HG02973 (cell line): ENCODE measurements around the gene FHOD1.

ENCODE experiments used
- ATAC-seq: cut with Tn5 transposase; IDR thresholded peaks from one replicate; pipeline ENCODE4 v1.9.1; 2021; ENCODE audit warnings: moderate library complexity; ENCODE audit not compliant: unreplicated experiment

The FHOD1 gene

GRCh38 chr16:67247192-67248072 lies at the start of gene FHOD1:
Gene FHOD1, minus strand, starts transcription at chr16:67247481. Its CDS starts 71 bp downstream, at chr16:67247410.
- ATAC-seq, result peak; percentile 44

GRCh38 chr16:67296420-67296819 lies 49.1 kb upstream of the FHOD1 start:
- no peak for ATAC-seq

GRCh38 chr16:67294938-67295361 lies 47.7 kb upstream of the FHOD1 start:
- no peak for ATAC-seq

- no peak for ATAC-seq
Observed at GRCh38 chr16:67294171-67294757, 47.0 kb upstream of the FHOD1 start.

- ATAC-seq, result no peak
Observed at GRCh38 chr16:67291461-67291860, 44.2 kb upstream of the FHOD1 start.

- no peak for ATAC-seq
Observed at GRCh38 chr16:67287960-67288359, 40.7 kb upstream of the FHOD1 start.

GRCh38 chr16:67286441-67287235 lies 39.4 kb upstream of the FHOD1 start:
- ATAC-seq, result no peak

- no peak for ATAC-seq
Observed at GRCh38 chr16:67284699-67285646, 37.7 kb upstream of the FHOD1 start.

- no peak for ATAC-seq
Observed at GRCh38 chr16:67283826-67284555, 36.7 kb upstream of the FHOD1 start.

- ATAC-seq, result no peak
Observed at GRCh38 chr16:67283039-67283825, 36.0 kb upstream of the FHOD1 start.

GRCh38 chr16:67282447-67282805 lies 35.1 kb upstream of the FHOD1 start:
- ATAC-seq, result no peak

- ATAC-seq, result no peak
Observed at GRCh38 chr16:67281536-67282446, 34.5 kb upstream of the FHOD1 start.

- no peak for ATAC-seq
Observed at GRCh38 chr16:67280090-67281015, 33.1 kb upstream of the FHOD1 start.

- ATAC-seq, result peak; percentile 74
Observed at GRCh38 chr16:67279296-67280089, 32.2 kb upstream of the FHOD1 start, which contains the start of gene PLEKHG4. Gene PLEKHG4, plus strand, starts transcription at chr16:67279532. Its CDS starts 513 bp downstream, at chr16:67280045.

- ATAC-seq, result peak; percentile 42
Observed at GRCh38 chr16:67278773-67279295, 31.6 kb upstream of the FHOD1 start.
